ENCODE data around the gene DTNA. TPM values are rescaled to one million over a fixed set of nuclear protein-coding genes. Genes with fewer than 3 reads are reported as not detected.

DTNA gene
- total RNA-seq, 2 donors from 2014 or later, result 41.0 to 78.4 TPM

DNA sequence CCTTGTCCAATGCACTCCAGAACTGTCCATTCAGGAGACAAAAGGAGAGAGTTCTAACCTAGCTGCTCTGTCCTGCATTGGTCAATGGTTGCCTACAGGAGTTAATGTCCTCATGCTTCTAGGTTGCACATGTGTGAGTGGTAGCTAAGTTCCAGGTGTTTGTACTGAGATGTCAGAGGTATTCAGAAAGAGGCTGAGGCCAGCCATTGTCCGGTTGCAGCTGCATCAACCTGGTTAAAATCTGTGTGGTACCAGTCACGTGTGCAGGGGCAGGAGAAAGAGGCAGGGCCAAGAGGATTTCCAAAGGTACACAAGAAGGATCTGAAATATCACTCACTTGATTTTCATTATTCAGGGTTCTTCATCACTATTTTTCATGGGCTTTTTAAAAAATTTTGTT lies 70.8 kb downstream of the DTNA start:
- Histone ChIP-seq H3K4me3 (no peak overlapping the region), H3K27ac (no peak overlapping the region), H3K9me3 (no peaks in the 10 kb centered on the region), H3K27me3 (replicated peaks; ENCODE audit: insufficient read depth) (no peaks in the 10 kb centered on the region), H3K4me1 (ENCODE audit: control insufficient read depth in 1 of 2, low read depth in 2 of 2) (peaks cover 0 to 12% of the 10 kb centered on the region in 2 donors), H3K36me3 (no peaks in the 10 kb centered on the region)
- TF ChIP-seq, protein P1, sequence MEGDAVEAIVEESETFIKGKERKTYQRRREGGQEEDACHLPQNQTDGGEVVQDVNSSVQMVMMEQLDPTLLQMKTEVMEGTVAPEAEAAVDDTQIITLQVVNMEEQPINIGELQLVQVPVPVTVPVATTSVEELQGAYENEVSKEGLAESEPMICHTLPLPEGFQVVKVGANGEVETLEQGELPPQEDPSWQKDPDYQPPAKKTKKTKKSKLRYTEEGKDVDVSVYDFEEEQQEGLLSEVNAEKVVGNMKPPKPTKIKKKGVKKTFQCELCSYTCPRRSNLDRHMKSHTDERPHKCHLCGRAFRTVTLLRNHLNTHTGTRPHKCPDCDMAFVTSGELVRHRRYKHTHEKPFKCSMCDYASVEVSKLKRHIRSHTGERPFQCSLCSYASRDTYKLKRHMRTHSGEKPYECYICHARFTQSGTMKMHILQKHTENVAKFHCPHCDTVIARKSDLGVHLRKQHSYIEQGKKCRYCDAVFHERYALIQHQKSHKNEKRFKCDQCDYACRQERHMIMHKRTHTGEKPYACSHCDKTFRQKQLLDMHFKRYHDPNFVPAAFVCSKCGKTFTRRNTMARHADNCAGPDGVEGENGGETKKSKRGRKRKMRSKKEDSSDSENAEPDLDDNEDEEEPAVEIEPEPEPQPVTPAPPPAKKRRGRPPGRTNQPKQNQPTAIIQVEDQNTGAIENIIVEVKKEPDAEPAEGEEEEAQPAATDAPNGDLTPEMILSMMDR (IDR thresholded peaks at IDR 0.05), result no peak
- DNase-seq (ENCODE audit: low spot score) (no peak), ATAC-seq (ENCODE audit: insufficient number of reproducible peaks, low FRiP score, low read depth) (no peak)

DNA sequence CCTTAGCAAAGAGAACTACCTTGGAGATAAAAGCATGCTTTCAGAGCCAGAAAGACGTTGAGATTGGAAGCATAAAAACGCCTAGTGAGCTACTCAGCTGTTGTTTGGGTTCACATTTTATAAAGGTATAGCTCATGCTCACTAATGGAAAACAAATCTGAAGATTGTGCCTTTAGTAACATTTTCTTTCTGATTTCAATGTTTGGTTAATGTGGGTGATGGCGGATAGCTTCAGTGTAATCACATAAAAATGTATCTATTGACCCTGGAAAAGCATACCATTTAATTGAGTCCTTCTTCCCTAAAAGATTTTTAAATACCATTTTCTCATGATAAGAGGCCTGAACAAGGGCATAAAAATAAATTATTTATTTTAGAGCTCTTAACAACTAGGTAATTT lies 73.4 kb downstream of the DTNA start:
- ATAC-seq (ENCODE audit: insufficient number of reproducible peaks, low FRiP score, low read depth), result no peak
- no peak overlapping the region for H3K27ac ChIP-seq

DNA sequence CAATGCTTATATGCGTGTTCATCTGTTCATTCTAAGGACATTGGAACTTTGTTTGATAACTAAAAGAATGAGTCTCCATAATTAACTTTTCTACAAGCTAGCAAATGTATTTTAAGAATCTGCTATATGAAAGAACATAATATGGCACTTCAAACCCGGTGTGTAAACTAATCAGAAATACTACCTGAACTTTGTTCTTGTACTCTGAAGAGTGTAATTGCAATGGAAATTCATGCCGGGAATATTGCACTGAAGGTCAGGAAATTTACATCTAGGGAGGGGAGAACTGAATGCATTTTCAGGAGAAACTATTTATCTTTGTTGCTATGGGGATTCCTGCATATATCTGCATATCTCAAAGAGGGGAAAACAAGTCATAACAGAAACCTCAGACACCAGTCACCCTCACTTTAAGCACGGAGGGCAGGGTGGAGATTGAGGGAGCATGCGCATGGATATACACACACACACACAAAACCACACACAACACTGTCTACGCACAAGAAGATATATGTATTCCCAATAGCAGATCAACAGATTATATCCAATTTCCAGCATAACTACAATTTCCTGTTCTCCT lies 76.2 kb downstream of the DTNA start:
- Histone ChIP-seq H3K4me1 (ENCODE audit: control insufficient read depth in 1 of 2, low read depth in 2 of 2) (peaks cover 0 to 12% of the 10 kb centered on the region in 2 donors), H3K27me3 (replicated peaks; ENCODE audit: insufficient read depth) (no peaks in the 10 kb centered on the region), H3K4me3 (no peak overlapping the region), H3K27ac (no peak overlapping the region), H3K9me3 (no peaks in the 10 kb centered on the region), H3K36me3 (no peaks in the 10 kb centered on the region)
- DNase-seq (ENCODE audit: low spot score), result no peak
- no peak for ATAC-seq (ENCODE audit: insufficient number of reproducible peaks, low FRiP score, low read depth)
- TF ChIP-seq, protein P1 (IDR thresholded peaks at IDR 0.05), result no peak

More for the DNA sequence above, 73.4 kb downstream of the DTNA start:
- H3K27me3 ChIP-seq (replicated peaks; ENCODE audit: insufficient read depth), result no peaks in the 10 kb centered on the region
- no peak for DNase-seq (ENCODE audit: low spot score)
- no peaks in the 10 kb centered on the region for H3K36me3 ChIP-seq
- H3K4me3 ChIP-seq, result no peak overlapping the region
- H3K4me1 ChIP-seq (ENCODE audit: control insufficient read depth in 1 of 2, low read depth in 2 of 2), result peaks cover 0 to 12% of the 10 kb centered on the region in 2 donors
- no peaks in the 10 kb centered on the region for H3K9me3 ChIP-seq
- TF ChIP-seq, protein P1 (IDR thresholded peaks at IDR 0.05), result no peak

DNA sequence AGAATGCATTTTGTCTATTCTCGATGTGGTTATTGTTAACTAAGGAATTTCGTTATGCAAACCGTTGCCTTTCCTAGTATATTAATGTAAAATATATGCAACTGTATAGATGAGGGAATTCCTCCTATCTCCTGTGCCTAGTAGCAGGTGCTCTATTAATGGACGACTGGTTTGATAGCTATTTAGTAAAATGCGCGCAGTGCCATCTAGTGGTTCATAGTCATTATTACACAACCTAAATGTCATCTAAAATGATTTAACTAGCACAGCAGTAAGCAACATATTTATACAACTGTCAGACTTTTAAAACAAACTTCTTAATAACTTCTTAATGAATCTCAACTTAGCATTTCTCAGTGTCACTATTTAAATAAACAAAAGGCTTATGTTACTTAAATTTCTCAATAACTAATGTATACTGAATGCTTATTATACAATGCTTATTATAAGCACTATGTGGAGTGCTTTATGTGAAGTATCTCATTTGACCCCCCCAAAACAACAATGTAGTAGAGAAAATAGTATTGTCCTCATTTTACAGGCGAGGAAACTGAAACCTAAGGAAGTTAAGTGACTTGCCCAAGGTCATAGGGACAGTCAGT lies 77.9 kb downstream of the DTNA start:
- no peak for ATAC-seq (ENCODE audit: insufficient number of reproducible peaks, low FRiP score, low read depth)
- DNase-seq (ENCODE audit: low spot score), result no peak
- no peaks in the 10 kb centered on the region for H3K9me3 ChIP-seq
- no peak overlapping the region for H3K4me3 ChIP-seq
- H3K36me3 ChIP-seq, result no peaks in the 10 kb centered on the region
- TF ChIP-seq, protein P1 (IDR thresholded peaks at IDR 0.05), result peak; percentile 81
- no peak overlapping the region for H3K27ac ChIP-seq
- no peaks in the 10 kb centered on the region for H3K27me3 ChIP-seq (replicated peaks; ENCODE audit: insufficient read depth)
- H3K4me1 ChIP-seq (ENCODE audit: control insufficient read depth in 1 of 2, low read depth in 2 of 2), result peaks cover 0 to 9% of the 10 kb centered on the region in 2 donors

DNA sequence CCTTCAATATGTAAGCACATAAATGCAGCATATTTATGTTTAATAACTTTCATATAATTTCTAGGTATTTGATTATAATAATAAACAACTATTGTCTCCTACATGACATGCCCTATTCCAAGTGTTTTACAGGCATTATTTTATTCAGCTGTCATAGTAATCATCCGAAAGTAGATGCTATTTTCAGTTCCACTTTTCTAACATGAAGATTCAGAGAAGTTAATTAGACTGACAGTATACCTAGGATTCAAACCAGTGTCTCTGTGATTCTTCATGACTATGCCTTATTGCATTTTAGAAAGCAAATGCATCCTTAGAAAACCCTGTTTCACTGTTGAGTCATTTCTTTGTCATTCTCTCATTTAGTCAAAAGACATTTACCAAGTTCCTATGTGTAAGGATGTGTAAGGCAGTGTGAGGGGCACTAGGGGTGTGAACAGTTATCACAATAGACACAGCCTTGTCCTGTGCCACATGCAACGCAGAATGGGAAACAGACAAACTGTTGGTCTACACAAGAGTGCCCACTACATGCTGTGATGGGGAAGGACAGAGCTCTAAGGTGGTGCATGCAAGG lies 79.8 kb downstream of the DTNA start:
- ATAC-seq (ENCODE audit: insufficient number of reproducible peaks, low FRiP score, low read depth), result no peak
- H3K27me3 ChIP-seq (replicated peaks; ENCODE audit: insufficient read depth), result no peaks in the 10 kb centered on the region
- H3K36me3 ChIP-seq, result no peaks in the 10 kb centered on the region
- H3K9me3 ChIP-seq, result no peaks in the 10 kb centered on the region
- no peak overlapping the region for H3K27ac ChIP-seq
- no peaks in the 10 kb centered on the region for H3K4me1 ChIP-seq (ENCODE audit: control insufficient read depth in 1 of 2, low read depth in 2 of 2)
- TF ChIP-seq, protein P1 (IDR thresholded peaks at IDR 0.05), result no peak
- no peak overlapping the region for H3K4me3 ChIP-seq
- DNase-seq (ENCODE audit: low spot score), result no peak
